ENCODE results near the gene NPHP4.

The NPHP4 gene

GRCh38 chr1:5914676-5915365 lies 77.4 kb downstream of the NPHP4 start:
- peaks cover 30% of the 10 kb centered on the region for H3K4me1 Mint-ChIP-seq
- TF ChIP-seq, protein P1, sequence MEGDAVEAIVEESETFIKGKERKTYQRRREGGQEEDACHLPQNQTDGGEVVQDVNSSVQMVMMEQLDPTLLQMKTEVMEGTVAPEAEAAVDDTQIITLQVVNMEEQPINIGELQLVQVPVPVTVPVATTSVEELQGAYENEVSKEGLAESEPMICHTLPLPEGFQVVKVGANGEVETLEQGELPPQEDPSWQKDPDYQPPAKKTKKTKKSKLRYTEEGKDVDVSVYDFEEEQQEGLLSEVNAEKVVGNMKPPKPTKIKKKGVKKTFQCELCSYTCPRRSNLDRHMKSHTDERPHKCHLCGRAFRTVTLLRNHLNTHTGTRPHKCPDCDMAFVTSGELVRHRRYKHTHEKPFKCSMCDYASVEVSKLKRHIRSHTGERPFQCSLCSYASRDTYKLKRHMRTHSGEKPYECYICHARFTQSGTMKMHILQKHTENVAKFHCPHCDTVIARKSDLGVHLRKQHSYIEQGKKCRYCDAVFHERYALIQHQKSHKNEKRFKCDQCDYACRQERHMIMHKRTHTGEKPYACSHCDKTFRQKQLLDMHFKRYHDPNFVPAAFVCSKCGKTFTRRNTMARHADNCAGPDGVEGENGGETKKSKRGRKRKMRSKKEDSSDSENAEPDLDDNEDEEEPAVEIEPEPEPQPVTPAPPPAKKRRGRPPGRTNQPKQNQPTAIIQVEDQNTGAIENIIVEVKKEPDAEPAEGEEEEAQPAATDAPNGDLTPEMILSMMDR (IDR thresholded peaks at IDR 0.05): no peak
- peaks cover 4% of the 10 kb centered on the region for H3K36me3 Mint-ChIP-seq (ENCODE audit: low read depth)
- DNase-seq: no peak
- no peaks in the 10 kb centered on the region for H3K9me3 Mint-ChIP-seq
- H3K27ac Mint-ChIP-seq: no peak overlapping the region
- no peak overlapping the region for H3K4me3 Mint-ChIP-seq
- H3K27me3 Mint-ChIP-seq (ENCODE audit: low read depth, poor library complexity): no peaks in the 10 kb centered on the region

- peaks cover 30% of the 10 kb centered on the region for H3K4me1 Mint-ChIP-seq
- TF ChIP-seq, protein P1 (IDR thresholded peaks at IDR 0.05): no peak
- no peak for DNase-seq
- H3K36me3 Mint-ChIP-seq (ENCODE audit: low read depth): peaks cover 4% of the 10 kb centered on the region
- H3K9me3 Mint-ChIP-seq: no peaks in the 10 kb centered on the region
- no peaks in the 10 kb centered on the region for H3K27me3 Mint-ChIP-seq (ENCODE audit: low read depth, poor library complexity)
- H3K27ac Mint-ChIP-seq: peak overlapping the region; percentile 86
- H3K4me3 Mint-ChIP-seq: no peak overlapping the region
Observed at GRCh38 chr1:5913876-5914275, 78.3 kb downstream of the NPHP4 start.

DNA sequence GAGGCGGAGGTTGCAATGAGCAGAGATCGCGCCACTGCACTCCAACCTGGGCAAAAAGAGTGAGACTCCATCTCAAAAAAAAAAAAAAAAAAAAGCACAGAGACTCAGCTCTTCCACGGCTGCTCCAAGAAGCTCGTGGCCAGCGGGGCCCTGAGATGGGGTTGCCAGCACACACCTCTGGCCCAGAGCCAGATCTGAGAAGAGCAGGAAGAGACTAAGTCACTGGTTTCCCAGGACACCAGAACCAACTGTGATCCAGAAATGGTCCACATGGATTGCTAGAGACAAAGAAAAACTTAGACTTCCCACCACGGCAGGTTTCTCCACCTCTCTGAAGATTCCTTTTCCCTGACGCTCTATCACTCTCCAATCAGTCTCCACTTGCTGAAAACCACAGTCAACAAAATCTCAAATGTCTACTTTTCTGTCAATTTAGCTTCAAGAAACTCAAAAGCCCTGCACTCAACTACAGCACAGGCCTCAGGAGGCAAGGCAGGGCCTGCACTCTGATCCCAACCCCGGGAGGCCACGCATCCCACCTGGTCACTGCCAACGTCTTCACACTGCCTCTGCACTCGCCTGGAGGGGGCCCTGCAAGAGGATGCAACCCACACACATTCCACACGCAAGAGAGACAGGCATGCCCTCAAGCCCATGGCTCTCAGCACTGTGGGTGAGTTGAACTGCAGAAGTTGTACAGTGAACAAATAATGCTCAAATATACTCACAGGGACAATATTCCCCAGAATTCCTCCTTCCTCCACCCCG lies 79.0 kb downstream of the NPHP4 start:
- Mint-ChIP-seq H3K27me3 (ENCODE audit: low read depth, poor library complexity) (no peaks in the 10 kb centered on the region), H3K4me1 (peaks cover 30% of the 10 kb centered on the region)

DNA sequence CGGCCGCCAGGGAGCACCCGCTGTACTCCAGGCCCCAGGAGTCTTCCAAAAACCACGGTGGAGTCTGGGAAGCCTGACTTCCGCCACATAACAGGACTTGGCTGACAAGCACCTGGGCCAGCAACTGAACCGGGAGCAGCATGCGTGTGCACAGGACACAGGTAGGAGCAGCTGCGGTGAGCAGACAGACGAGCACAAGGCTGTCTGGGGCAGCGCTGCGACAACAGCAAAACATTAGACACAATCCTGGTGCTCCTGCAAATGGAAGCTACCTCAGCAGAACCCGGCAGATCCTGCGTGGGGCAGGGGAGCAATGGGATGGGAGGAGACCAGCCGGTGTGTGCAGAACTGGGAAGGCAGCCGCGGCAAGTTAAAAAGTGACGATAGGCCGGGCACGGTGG lies 80.4 kb downstream of the NPHP4 start:
- H3K27me3 Mint-ChIP-seq (ENCODE audit: low read depth, poor library complexity): no peaks in the 10 kb centered on the region
- no peak overlapping the region for H3K4me3 Mint-ChIP-seq
- H3K27ac Mint-ChIP-seq: peak overlapping the region; percentile 42
- TF ChIP-seq, protein P1 (IDR thresholded peaks at IDR 0.05): no peak
- peaks cover 4% of the 10 kb centered on the region for H3K36me3 Mint-ChIP-seq (ENCODE audit: low read depth)
- no peaks in the 10 kb centered on the region for H3K9me3 Mint-ChIP-seq
- H3K4me1 Mint-ChIP-seq: peaks cover 30% of the 10 kb centered on the region
- DNase-seq: no peak

More for the DNA sequence above, 79.0 kb downstream of the NPHP4 start:
- TF ChIP-seq, protein P1 (IDR thresholded peaks at IDR 0.05): no peak
- no peaks in the 10 kb centered on the region for H3K9me3 Mint-ChIP-seq
- DNase-seq: no peak
- H3K36me3 Mint-ChIP-seq (ENCODE audit: low read depth): peaks cover 4% of the 10 kb centered on the region
- no peak overlapping the region for H3K4me3 Mint-ChIP-seq
- H3K27ac Mint-ChIP-seq: peak overlapping the region; percentile 86

DNA sequence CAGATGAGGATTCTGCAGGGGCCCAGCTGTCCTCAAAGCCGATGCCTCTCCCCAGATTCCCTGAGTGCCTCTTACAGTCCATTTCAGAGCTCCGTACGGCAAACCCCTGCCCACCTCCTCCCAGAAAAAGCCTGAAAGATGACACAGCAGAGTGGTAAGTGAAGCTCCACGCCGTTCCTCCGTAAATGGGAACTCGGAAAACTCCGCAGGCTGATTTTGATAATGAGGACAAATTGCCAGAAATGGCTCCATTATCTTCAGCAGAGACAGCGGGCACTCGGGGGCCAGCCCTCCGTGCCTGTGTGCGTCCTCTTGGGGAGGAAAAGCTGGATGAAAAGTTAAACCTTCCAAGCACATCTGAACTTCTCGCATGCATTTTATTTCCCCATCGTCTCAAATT lies 81.1 kb downstream of the NPHP4 start:
- no peaks in the 10 kb centered on the region for H3K27me3 Mint-ChIP-seq (ENCODE audit: low read depth, poor library complexity)
- H3K4me1 Mint-ChIP-seq: peaks cover 28% of the 10 kb centered on the region
- TF ChIP-seq, protein P1 (IDR thresholded peaks at IDR 0.05): no peak
- no peak overlapping the region for H3K4me3 Mint-ChIP-seq
- peak overlapping the region; percentile 71 for H3K27ac Mint-ChIP-seq
- no peaks in the 10 kb centered on the region for H3K9me3 Mint-ChIP-seq
- DNase-seq: no peak
- H3K36me3 Mint-ChIP-seq (ENCODE audit: low read depth): peaks cover 4% of the 10 kb centered on the region
